ENCODE results near the gene PTPRN2.

DNA sequence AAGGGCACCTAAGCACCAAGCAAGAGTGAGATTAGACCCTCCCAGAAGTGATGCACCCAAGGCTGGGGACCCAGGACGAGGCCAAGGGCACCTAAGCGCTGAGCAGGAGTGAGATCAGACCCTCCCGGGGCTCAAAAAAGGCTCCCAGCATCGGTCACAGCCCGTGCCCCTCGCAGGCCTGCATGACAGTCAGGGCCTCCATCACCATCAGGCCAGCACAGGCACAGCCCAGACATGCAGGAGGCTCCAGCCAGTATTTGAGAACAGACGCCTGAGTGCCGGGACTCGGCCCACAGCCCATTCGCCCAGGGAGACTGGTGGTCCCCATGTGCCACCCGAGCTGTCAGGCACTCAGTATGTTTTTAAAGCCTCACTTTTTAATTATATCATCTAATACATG, 595.9 kb downstream of the PTPRN2 start:
- TF ChIP-seq, protein P1, sequence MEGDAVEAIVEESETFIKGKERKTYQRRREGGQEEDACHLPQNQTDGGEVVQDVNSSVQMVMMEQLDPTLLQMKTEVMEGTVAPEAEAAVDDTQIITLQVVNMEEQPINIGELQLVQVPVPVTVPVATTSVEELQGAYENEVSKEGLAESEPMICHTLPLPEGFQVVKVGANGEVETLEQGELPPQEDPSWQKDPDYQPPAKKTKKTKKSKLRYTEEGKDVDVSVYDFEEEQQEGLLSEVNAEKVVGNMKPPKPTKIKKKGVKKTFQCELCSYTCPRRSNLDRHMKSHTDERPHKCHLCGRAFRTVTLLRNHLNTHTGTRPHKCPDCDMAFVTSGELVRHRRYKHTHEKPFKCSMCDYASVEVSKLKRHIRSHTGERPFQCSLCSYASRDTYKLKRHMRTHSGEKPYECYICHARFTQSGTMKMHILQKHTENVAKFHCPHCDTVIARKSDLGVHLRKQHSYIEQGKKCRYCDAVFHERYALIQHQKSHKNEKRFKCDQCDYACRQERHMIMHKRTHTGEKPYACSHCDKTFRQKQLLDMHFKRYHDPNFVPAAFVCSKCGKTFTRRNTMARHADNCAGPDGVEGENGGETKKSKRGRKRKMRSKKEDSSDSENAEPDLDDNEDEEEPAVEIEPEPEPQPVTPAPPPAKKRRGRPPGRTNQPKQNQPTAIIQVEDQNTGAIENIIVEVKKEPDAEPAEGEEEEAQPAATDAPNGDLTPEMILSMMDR (IDR thresholded peaks at IDR 0.05), result no peak
- TF ChIP-seq POLR2A (IDR thresholded peaks at IDR 0.05) (no peak), POLR2AphosphoS5 (IDR thresholded peaks at IDR 0.05) (no peak)
